HG02943 (cell line): ENCODE results near the gene LAMA2.

Source experiments
- ATAC-seq: cut with Tn5 transposase; IDR thresholded peaks from one replicate; pipeline ENCODE4 v1.9.1; 2021; ENCODE audit warnings: mild to moderate bottlenecking, low read depth, moderate library complexity; ENCODE audit not compliant: unreplicated experiment

Gene LAMA2

DNA sequence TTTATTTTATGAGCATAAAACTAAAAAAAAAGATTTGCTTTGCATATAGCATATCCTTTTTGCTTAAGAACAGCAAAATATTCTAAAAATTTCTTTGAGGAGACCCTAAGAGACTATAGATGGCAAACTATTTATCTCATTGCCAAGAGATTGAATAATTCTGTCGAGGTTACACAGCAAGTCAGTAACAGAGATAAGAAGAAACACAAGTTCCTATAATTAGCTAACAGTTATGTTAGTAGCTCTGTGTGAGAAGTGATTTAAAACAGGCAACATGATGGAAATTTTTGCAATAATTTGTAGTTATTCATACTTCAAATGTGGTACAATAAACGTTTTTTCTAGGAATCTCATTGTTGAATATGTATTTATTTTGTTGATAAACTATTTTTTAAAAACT is 9.1 kb downstream of the LAMA2 start:
- no peak for ATAC-seq

- no peak for ATAC-seq
These were observed 16.6 kb downstream of the LAMA2 start for GRCh38 chr6:128899341-128900050.

DNA sequence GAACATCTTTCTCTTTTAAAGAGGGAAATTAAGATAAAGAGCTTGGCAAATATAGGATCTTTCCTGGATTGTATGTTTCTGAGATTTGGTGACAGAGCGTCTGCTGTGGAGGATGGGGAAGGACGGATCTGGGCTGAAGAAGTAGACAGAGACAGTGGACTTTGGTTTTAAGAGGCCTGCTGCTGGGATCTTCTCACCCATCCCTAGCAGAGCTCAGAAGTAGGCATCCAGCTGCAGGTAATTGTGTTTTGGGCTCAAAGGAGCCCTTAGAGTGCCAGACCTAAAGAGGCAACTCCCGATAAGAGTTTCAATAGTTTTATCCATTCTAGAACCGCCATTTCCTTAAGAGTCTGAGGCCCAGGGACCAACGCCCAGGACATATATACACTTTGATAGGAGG is 20.8 kb downstream of the LAMA2 start:
- no peak for ATAC-seq

GRCh38 chr6:128914051-128914450 is 31.1 kb downstream of the LAMA2 start:
- no peak for ATAC-seq

DNA sequence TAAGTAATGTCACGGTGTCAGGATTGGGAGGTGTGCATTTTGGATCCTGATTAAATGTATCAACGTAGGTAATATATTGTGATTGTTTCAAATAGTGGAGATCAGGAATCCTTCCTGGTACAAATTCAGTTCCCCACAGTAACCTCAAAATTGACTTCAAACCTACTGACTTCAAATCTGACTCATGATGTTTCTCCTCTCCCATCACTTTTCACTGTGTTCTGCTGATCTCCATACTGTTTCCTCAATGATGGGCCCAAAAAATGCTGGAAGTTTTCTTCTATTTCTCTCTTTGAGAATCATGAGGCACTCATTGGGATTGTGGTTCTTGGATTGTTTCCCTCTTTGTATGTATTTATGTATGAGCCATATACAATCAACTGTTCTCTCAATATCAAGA is 35.9 kb downstream of the LAMA2 start:
- ATAC-seq: no peak

DNA sequence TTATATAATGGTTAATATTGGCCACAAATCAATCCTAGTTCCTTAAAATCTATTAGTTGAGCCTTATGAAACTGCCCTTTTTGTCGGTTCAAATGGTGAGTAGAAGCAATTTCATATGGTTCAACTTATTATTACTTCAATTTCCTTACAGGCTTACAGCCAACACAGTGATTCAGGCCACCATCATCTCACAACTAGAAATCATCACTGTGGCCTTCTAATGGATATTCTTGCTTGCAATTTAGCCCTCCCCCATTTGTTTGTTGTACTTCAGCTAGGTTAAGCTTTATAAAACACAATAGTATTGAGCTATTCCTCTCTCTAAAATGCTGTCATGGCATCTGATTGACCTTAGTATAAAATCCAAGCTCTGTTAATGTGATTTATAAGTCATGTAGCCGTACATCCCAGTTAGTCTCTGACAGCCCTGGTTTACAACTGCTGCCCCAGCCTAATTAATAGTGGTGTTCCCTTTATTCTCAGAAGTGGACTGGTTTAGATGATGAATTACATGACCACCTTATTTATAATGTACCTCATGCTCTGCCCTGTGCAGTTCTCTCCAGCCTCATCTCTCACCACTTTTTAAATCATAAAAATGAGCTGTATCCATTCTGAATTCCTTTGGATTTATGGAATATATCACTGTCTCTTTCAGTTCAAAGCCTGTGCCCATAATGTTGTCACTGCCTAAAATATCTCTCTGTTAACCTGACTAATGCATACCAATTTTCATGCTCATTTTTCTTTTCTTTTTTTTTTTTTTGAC is 36.7 kb downstream of the LAMA2 start:
- no peak for ATAC-seq

DNA sequence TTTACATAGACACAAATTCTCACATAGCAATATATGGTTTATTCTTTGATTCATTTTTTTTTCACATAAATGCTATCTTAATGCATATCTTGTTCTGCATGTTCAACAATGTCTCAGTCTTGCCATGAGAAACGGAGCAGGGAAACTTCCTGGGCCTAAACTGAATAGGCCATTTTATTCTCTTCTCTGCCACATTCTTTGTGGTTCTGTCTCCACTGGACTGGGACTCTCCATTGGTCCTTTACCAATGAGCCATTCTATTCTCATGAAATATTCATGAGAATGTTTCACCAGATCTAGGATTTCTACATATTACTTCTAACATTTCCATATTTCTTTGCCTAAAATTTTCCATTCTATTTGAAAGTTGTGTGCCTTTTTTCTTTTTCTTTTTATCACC is 42.8 kb downstream of the LAMA2 start:
- ATAC-seq: no peak

DNA sequence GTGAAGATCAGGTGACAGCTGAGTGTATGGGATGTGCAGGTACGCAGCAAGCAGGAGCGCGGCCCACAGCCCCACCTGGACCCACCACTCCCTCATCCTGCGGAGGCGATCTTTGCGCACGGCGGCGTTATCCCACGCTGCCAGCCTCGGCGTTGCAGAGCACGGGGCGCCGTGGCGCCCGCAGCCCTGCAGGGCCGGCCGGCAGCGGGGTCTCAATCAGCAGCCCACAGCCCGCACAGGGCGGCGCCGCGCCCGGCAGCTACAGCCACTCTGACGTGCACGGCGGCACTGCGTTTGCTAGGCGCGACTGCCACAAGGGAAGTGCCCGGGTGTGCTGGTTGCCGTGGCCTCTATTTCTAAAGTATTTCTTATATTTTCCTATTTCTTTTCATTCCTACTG is 46.9 kb downstream of the LAMA2 start:
- ATAC-seq: no peak

- ATAC-seq: no peak
These were observed 47.4 kb downstream of the LAMA2 start for GRCh38 chr6:128930321-128930720.

GRCh38 chr6:128932061-128932460 is 49.1 kb downstream of the LAMA2 start:
- no peak for ATAC-seq

- no peak for ATAC-seq
These were observed 67.9 kb downstream of the LAMA2 start for GRCh38 chr6:128950864-128951263.

DNA sequence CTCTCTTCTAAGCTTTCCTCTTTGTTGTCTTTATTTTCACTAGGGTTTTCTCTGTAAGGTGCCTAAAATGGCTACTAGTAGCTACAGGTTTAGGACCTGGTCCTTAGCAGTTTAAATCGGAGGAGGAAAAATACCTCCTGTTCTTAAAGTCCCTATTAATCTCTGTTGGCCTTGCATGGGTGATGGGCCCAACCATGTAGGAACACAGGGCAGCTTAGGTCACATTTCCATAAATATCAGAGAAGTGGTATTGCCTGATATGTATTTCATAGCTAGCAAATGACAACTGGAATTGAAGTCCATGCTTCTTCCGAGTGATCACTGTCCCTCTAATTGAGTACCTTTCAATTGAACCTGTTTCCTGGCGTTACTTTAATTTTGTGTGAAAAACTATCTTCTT is 70.0 kb downstream of the LAMA2 start:
- no peak for ATAC-seq

GRCh38 chr6:128954308-128955043 is 71.5 kb downstream of the LAMA2 start:
- ATAC-seq: no peak

DNA sequence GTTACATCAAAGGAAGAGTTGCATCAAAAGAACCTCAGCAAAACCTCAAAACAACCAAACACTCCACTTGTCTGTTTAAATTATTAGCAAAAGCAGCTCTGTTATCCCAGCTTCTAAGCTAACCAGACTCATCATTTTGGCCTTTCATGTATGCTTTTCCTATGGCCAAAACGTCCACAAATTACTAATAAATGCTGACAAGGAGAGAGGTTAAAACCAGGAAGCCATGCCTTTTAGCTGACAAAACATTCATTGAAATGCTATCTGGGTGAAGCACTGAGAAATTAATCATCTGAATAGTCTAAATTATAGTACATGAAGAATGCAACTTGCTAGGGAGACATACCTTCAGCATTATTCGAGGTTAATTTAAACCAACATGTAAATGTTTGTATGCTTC is 80.6 kb downstream of the LAMA2 start:
- ATAC-seq: no peak

DNA sequence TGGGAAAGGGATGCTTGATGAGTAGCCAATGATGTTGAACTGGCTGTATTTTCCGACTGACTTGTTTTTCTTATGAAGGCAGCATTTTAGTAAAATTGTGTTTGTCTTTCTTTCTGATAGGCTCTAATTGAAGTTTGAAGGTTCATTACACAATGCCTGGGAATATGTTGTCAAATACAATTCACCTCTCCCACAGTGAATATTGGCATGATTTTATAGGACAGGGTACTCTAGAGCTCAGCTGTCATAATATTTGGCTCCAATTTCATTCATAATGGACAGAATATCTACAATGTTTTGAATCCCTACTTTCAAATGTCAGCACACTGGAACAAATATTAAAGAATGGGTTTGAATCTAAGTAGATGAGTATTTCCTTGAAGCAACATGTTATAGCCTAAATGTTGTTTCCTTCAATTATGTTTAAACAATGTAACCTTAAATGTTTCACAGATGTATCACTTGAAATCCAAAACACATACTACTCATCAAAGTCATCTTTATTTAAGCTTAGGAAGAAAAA is 81.4 kb downstream of the LAMA2 start:
- no peak for ATAC-seq

GRCh38 chr6:128964771-128965170 is 81.8 kb downstream of the LAMA2 start:
- no peak for ATAC-seq

DNA sequence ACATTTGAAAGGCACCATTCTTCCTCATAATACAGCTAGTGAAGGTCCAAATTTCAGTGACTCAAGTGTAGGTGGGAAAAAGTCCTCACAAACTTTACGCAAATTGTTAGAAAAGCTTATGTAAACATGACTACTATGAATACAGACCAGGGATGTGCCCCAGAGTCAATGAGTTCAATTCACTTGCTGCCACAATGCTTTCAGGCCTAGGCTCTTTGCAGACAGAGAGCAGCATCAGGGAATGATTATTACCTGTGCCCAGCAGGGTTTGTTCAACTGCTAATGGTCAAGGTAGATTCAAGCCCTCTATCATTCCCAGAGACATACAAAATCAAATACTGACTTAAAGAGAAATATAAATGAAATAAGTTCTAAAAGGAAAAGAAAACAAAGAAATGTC is 84.0 kb downstream of the LAMA2 start:
- ATAC-seq: no peak

DNA sequence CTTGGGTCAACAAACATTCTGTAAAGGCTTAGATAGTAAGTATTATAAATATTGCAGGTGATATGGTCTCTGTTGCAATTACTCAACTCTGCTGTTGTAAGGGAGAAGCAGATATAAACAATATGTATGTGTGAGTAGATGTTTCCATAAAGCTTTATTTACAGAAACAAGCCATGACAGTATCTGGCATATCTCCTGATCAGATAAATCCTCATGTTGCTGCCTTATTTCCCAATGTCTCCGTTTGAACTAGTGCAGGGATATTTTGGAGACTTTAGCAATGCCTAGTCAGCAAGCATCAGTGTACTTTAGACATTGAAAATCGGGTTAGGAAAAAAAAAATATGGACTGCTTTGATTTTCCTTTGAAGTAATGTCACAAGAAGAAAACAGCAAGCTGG is 96.1 kb downstream of the LAMA2 start:
- ATAC-seq: no peak

DNA sequence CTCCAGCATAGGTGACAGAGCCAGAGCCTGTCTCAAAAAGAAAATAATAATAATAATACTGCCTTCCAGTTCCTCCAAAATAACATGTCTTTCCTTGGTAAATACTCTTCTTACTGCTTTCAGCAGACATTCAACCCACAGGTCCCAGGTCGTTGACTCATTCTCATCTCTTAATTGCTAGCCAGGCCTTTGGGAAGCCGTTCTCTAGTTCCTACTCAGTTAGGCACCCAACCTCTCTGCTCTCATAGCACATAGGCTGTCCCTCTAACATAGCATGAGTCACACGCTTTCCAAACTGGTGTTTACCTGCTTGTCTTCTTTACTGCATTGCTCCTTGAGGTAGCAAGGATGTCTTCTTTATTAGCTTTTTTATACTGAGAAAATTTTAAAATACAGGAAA is 98.8 kb downstream of the LAMA2 start:
- ATAC-seq: no peak

DNA sequence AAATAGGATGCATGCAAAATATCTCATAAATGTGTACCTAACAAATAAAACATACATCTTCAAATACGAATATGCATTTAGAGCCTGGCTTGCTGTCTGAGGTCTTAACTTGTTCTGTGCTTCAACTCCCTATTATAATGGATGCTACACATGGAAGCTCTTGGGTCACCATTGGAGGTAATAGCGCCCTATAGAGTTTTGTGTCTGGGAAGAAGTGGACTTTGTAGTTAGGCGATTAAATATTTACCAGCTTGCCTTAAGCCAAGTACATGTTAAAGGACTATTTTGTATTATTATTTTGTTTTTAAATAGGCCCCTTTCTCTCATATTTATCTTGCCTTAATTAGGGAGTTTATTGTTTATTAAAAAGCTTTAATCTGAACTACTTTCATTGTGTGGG is 107.4 kb downstream of the LAMA2 start:
- ATAC-seq: no peak

DNA sequence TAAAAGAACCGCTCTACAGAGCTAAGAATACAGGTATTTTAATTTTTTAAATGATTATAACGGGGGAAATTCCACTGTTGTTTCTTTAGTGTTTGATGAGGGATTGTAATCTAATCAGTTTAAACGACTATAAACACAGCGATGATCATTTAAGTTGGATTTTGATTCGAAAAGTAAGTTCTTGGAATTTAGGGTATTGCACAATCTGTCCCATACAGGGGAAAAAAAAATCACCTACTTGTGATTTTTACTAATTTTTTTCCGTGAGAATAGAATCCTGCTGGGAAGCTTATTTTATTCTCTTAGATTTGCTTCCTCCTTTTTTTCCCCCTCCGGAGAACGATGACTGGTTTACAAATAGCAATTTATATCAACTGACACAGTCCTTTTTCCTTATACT is 108.0 kb downstream of the LAMA2 start:
- ATAC-seq: no peak
